ENCODE measurements around the gene CFAP90. TPM values are rescaled to one million over a fixed set of nuclear protein-coding genes. Genes with fewer than 3 reads are reported as not detected.

Gene CFAP90
- total RNA-seq, 1 donor from 2014 or later = not detected

DNA sequence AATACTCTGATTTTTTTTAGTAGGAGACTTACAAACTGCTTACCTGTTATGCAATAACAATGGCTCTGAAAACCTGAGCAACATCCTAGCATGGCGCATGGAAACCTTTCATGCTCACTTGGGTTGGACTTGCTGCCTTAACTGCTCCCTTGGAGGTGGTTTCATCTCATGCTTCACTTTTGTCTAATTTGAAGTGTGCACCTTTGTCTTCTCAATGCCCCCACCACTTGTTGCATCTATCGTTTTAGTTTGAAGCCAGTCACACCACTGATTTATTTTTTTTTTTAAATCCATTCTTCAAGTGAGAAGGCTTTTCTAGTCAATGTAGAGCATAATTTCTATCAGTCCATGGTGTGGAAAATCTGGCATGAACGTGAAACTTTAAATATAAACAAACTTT lies 63.2 kb downstream of the CFAP90 start:
- Histone ChIP-seq H3K36me3 (ENCODE audit: control insufficient read depth, insufficient read depth, low read length) (no peaks in the 10 kb centered on the region), H3K27me3 (ENCODE audit: control insufficient read depth, insufficient read depth, low read length) (no peaks in the 10 kb centered on the region), H3K4me3 (ENCODE audit: low read depth, low read length) (no peak overlapping the region)
- no peak for DNase-seq (ENCODE audit: low read depth)
- TF ChIP-seq, protein P1, sequence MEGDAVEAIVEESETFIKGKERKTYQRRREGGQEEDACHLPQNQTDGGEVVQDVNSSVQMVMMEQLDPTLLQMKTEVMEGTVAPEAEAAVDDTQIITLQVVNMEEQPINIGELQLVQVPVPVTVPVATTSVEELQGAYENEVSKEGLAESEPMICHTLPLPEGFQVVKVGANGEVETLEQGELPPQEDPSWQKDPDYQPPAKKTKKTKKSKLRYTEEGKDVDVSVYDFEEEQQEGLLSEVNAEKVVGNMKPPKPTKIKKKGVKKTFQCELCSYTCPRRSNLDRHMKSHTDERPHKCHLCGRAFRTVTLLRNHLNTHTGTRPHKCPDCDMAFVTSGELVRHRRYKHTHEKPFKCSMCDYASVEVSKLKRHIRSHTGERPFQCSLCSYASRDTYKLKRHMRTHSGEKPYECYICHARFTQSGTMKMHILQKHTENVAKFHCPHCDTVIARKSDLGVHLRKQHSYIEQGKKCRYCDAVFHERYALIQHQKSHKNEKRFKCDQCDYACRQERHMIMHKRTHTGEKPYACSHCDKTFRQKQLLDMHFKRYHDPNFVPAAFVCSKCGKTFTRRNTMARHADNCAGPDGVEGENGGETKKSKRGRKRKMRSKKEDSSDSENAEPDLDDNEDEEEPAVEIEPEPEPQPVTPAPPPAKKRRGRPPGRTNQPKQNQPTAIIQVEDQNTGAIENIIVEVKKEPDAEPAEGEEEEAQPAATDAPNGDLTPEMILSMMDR (IDR thresholded peaks at IDR 0.05; ENCODE audit: insufficient read depth, low read length, poor library complexity, severe bottlenecking) = no peak

DNA sequence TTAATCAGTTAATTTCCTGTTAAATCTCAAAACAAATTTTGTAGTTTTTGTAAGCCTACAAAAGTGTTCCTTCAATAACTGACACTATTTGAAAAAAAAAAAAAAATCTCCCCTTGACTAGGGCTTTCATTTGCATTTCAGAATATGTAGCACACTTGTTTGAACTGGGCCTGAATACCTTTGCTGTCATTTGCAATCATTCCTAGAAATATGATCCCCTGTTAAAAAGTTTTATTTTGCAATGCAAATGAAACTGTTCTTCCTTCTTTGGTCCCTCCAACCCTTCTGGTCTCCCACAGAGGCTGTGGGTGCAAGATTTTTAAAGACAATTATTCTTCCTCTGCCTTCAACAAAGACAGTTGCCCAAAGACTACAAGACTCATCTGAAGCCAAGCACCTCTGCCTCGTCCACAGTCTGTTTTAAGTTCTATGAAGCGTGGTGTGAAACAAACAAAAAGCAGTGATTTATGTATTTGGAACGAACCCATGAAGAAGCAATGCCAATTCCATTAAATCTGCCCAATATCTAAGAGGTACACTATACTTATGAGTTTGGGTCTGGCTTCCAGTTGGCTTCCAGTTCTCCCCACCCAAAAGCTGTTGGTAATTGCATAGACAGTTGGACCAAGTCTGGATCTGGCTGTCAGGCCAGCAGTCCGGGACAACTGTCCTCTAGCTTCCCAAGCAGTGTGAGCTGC lies 66.1 kb downstream of the CFAP90 start:
- Histone ChIP-seq H3K36me3 (ENCODE audit: control insufficient read depth, insufficient read depth, low read length) (no peaks in the 10 kb centered on the region), H3K4me3 (ENCODE audit: low read depth, low read length) (no peak overlapping the region), H3K27me3 (ENCODE audit: control insufficient read depth, insufficient read depth, low read length) (no peaks in the 10 kb centered on the region)
- TF ChIP-seq, protein P1 (IDR thresholded peaks at IDR 0.05; ENCODE audit: insufficient read depth, low read length, poor library complexity, severe bottlenecking) = no peak
- no peak for DNase-seq (ENCODE audit: low read depth)

DNA sequence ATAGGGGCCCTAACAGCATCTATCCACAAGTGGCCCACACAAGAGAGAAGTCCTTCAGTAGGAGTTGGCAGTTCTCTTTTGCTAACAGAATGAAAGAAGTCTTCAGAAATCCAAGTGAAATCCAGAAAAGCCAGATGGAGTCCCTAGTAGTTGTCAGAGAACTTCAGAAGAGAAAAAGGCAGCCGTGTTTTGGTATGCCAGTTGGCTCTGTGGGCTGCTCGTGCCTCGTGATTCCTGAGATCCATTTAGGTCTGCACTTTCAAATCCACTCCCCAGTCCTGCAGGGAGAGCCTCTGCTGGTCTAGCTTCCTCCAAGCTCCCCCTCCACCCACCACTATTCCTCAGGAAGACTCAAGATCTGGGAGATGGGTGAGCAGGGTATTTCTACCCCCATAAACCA lies 69.0 kb downstream of the CFAP90 start:
- Histone ChIP-seq H3K4me3 (ENCODE audit: low read depth, low read length) (no peak overlapping the region), H3K36me3 (ENCODE audit: control insufficient read depth, insufficient read depth, low read length) (no peaks in the 10 kb centered on the region), H3K27me3 (ENCODE audit: control insufficient read depth, insufficient read depth, low read length) (no peaks in the 10 kb centered on the region)
- no peak for DNase-seq (ENCODE audit: low read depth)
- TF ChIP-seq, protein P1 (IDR thresholded peaks at IDR 0.05; ENCODE audit: insufficient read depth, low read length, poor library complexity, severe bottlenecking) = no peak

Other genes starting within 250 kb of the CFAP90 start
- 16.2 and 17.0 TPM in 2 replicates for gene FASTKD3, start 17.9 kb upstream of the CFAP90 start, total RNA-seq
- gene MTRR, start 18.0 kb upstream of the CFAP90 start, total RNA-seq = 20.7 and 23.6 TPM in 2 replicates